Astrocyte of the spinal cord (primary cell): ENCODE measurements around the gene RIMS4.

ENCODE experiments used
- DNase-seq: peaks from one replicate; pipeline ENCODE4 v3.0.0; 2011; ENCODE audit warnings: low read depth, low spot score
- H3K4me3 ChIP-seq: 2 replicates; pipeline ENCODE4 v1.5.1; 2011; ENCODE audit warnings: low read depth, mild to moderate bottlenecking, low read length, moderate library complexity
- CTCF ChIP-seq: IDR thresholded peaks from 2 replicates; pipeline ENCODE4 v1.5.1; 2012; ENCODE audit warnings: low read depth, mild to moderate bottlenecking, low read length, inconsistent platforms
- in situ Hi-C: cut with HindIII; loops from 2 replicates; pipeline ENCODE4 v1.10.0; 2017; ENCODE audit warnings: low sequenced_read_pairs

Gene RIMS4

GRCh38 chr20:44709380-44709779, 101.0 kb downstream of the RIMS4 start:
- no peak overlapping the region for H3K4me3 ChIP-seq
- in situ Hi-C loops: no loop called here
- DNase-seq: no peak
- TF ChIP-seq CTCF: no peak

DNA sequence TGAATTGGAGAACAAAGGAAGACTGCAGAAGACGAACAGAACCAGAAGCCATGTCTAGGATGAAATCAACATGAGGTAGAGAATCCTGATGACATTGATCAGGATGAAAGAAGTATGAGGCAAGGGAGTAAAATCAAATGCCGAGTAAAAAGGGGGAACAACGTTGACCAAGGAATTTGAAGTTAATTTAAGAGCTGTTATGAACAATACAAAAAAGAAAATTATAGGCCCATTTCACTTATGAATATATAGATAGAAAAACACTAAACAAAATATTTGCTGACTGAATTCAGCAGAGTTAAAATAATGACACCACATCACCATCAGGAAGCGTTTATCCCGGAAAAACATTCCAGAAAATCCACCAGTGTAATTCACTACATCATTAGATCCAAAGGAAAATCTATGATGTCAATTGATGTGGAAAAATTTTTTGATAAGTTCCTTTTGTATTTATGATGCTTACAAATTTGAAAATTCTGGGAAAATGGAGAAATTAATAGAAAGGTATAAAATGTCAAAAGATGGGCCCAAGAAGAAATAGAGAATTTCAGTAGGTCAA, 103.2 kb downstream of the RIMS4 start:
- no peak overlapping the region for H3K4me3 ChIP-seq
- in situ Hi-C loops: no loop called here
- DNase-seq: no peak
- TF ChIP-seq CTCF: no peak

DNA sequence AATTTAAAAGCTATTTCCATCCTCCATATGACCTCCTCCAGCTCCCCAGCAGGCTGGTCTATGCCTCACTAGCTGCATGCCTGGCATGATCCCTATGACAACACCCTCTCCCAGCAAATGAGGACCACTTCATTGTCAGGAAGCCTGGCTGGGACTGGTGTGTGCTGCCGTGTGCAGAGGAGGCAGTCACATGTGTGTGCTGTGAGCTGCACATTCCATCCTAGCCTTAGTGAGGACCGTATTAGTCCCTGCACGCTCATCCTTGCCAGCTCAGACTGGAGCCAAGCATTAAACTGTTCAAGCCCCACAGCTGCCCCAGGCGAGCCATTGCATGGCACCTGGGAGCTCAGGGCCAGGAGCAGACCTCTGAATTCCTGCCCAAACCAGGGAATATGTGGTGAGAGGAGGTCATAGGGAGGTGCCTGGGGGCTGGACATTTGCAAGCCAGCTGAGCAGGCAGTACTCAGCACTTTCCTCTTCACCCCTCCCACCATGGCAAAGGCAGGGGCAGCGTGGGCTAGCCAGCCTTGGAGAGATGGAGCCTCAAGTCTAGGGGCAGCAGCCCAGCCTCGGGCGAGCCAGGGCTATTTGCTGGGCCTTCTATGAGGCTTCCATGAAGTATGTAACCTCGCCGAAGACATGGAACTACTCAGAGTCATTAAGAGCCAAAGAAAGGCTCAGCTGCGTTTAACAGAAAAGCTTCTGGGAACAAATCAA, 103.9 kb downstream of the RIMS4 start:
- no peak for TF ChIP-seq CTCF
- H3K4me3 ChIP-seq: no peak overlapping the region
- in situ Hi-C loops: no loop called here
- DNase-seq: no peak

- no peak for TF ChIP-seq CTCF
- in situ Hi-C loops: no loop called here
These were observed 104.8 kb downstream of the RIMS4 start for GRCh38 chr20:44705364-44706094.

GRCh38 chr20:44704551-44704971, 105.8 kb downstream of the RIMS4 start:
- DNase-seq: peak; percentile 82
- TF ChIP-seq CTCF: no peak

More at GRCh38 chr20:44705364-44706094, 104.8 kb downstream of the RIMS4 start:
- DNase-seq: no peak
- no peak overlapping the region for H3K4me3 ChIP-seq

GRCh38 chr20:44703956-44704488, 106.3 kb downstream of the RIMS4 start:
- no peak overlapping the region for H3K4me3 ChIP-seq
- in situ Hi-C loops: no loop called here
- no peak for DNase-seq
- no peak for TF ChIP-seq CTCF

More at GRCh38 chr20:44704551-44704971, 105.8 kb downstream of the RIMS4 start:
- H3K4me3 ChIP-seq: no peak overlapping the region
- in situ Hi-C loops: no loop called here
